Measurements from ENCODE around the gene PTPRA. TPM values are rescaled to one million over a fixed set of nuclear protein-coding genes. Genes with fewer than 3 reads are reported as not detected.
"Not testable (repeated sequence)": the region's sequence is repeated elsewhere in the genome, so short reads cannot be mapped to it uniquely, and the experiment has no call there.

PTPRA gene
- total RNA-seq, 1 donor from 2014 or later, result 50.1 TPM

DNA sequence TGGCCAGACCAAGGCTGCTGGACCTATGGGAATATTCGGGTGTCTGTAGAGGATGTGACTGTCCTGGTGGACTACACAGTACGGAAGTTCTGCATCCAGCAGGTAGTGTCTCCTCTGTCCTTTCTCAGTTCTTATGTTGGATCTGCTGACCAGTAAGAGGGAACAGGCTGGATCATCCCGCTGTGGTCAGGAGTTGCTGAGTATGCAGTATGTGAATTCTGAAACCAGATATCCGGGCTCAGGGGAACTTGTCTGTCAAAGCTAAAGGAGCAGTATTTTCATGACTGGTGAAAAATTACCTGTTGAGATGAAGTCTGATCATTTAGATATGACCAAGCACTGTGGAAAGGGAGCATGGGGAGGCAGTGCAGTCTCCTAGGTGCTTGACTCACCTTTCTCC lies 148.0 kb downstream of the PTPRA start:
- Histone ChIP-seq H3K9me3 (ENCODE audit: insufficient read depth, low read depth, low read length) (no peaks in the 10 kb centered on the region), H3K9ac (ENCODE audit: low read length) (no peak overlapping the region), H2AFZ (ENCODE audit: low read depth, low read length) (no peak overlapping the region), H3K27me3 (ENCODE audit: insufficient read depth, low read length) (no peaks in the 10 kb centered on the region), H3K27ac (ENCODE audit: low read depth, low read length) (no peak overlapping the region), H4K20me1 (ENCODE audit: insufficient read depth, low read length) (no peaks in the 10 kb centered on the region), H3K4me1 (ENCODE audit: insufficient read depth, low read length) (no peaks in the 10 kb centered on the region), H3K79me2 (ENCODE audit: insufficient read depth, low read length) (no peaks in the 10 kb centered on the region), H3K4me2 (ENCODE audit: low read length) (no peak overlapping the region), H3K36me3 (ENCODE audit: insufficient read depth, low read length) (peaks cover 14% of the 10 kb centered on the region), H3K4me3 (ENCODE audit: insufficient read depth, low read depth, low read length) (no peak overlapping the region)
- DNase-seq (ENCODE audit: low read depth) (no peak), FAIRE-seq (no peak)
- H3K4me3 Mint-ChIP-seq (ENCODE audit: unreplicated experiment), result no peak overlapping the region
- no peaks in the 10 kb centered on the region for H3K27me3 Mint-ChIP-seq (ENCODE audit: low read depth, unreplicated experiment)
- no peak overlapping the region for H3K27ac Mint-ChIP-seq (ENCODE audit: unreplicated experiment)
- H3K9me3 Mint-ChIP-seq (ENCODE audit: unreplicated experiment), result peaks cover 3% of the 10 kb centered on the region
- H3K36me3 Mint-ChIP-seq (ENCODE audit: low read depth, unreplicated experiment), result peaks cover 37% of the 10 kb centered on the region
- peaks cover 2% of the 10 kb centered on the region for H3K4me1 Mint-ChIP-seq (ENCODE audit: low read depth, unreplicated experiment)
- TF ChIP-seq, protein P1, sequence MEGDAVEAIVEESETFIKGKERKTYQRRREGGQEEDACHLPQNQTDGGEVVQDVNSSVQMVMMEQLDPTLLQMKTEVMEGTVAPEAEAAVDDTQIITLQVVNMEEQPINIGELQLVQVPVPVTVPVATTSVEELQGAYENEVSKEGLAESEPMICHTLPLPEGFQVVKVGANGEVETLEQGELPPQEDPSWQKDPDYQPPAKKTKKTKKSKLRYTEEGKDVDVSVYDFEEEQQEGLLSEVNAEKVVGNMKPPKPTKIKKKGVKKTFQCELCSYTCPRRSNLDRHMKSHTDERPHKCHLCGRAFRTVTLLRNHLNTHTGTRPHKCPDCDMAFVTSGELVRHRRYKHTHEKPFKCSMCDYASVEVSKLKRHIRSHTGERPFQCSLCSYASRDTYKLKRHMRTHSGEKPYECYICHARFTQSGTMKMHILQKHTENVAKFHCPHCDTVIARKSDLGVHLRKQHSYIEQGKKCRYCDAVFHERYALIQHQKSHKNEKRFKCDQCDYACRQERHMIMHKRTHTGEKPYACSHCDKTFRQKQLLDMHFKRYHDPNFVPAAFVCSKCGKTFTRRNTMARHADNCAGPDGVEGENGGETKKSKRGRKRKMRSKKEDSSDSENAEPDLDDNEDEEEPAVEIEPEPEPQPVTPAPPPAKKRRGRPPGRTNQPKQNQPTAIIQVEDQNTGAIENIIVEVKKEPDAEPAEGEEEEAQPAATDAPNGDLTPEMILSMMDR (IDR thresholded peaks at IDR 0.05; ENCODE audit: insufficient read depth, low read depth, low read length), result no peak
- TF ChIP-seq EZH2 (IDR thresholded peaks at IDR 0.05; ENCODE audit: insufficient read depth, low read length), result no peak

DNA sequence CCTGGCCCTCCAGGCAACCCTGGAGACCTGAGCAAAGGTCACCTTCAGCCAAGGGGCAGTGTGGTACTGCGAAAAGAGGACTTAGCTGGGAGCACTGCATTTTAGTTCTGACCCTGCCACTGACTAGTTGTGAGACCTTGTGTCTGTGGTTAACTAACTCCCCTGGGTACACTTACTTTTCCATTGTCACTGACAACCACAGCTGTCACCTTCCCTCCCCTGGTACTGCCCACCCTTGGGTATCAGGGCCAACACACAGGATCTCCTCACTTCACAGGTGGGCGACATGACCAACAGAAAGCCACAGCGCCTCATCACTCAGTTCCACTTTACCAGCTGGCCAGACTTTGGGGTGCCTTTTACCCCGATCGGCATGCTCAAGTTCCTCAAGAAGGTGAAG lies 148.5 kb downstream of the PTPRA start:
- Histone ChIP-seq H3K4me2 (ENCODE audit: low read length) (no peak overlapping the region), H3K27ac (ENCODE audit: low read depth, low read length) (no peak overlapping the region), H3K9ac (ENCODE audit: low read length) (no peak overlapping the region), H4K20me1 (ENCODE audit: insufficient read depth, low read length) (no peaks in the 10 kb centered on the region), H2AFZ (ENCODE audit: low read depth, low read length) (no peak overlapping the region), H3K4me1 (ENCODE audit: insufficient read depth, low read length) (no peaks in the 10 kb centered on the region), H3K27me3 (ENCODE audit: insufficient read depth, low read length) (no peaks in the 10 kb centered on the region), H3K4me3 (ENCODE audit: insufficient read depth, low read depth, low read length) (no peak overlapping the region), H3K79me2 (ENCODE audit: insufficient read depth, low read length) (no peaks in the 10 kb centered on the region), H3K36me3 (ENCODE audit: insufficient read depth, low read length) (peaks cover 18% of the 10 kb centered on the region), H3K9me3 (ENCODE audit: insufficient read depth, low read depth, low read length) (no peaks in the 10 kb centered on the region)
- no peak for TF ChIP-seq EZH2 (IDR thresholded peaks at IDR 0.05; ENCODE audit: insufficient read depth, low read length)
- TF ChIP-seq, protein P1 (IDR thresholded peaks at IDR 0.05; ENCODE audit: insufficient read depth, low read depth, low read length), result no peak
- Mint-ChIP-seq H3K9me3 (ENCODE audit: unreplicated experiment) (peaks cover 3% of the 10 kb centered on the region), H3K4me1 (ENCODE audit: low read depth, unreplicated experiment) (peaks cover 2% of the 10 kb centered on the region), H3K36me3 (ENCODE audit: low read depth, unreplicated experiment) (peaks cover 41% of the 10 kb centered on the region), H3K27ac (ENCODE audit: unreplicated experiment) (no peak overlapping the region), H3K27me3 (ENCODE audit: low read depth, unreplicated experiment) (no peaks in the 10 kb centered on the region), H3K4me3 (ENCODE audit: unreplicated experiment) (no peak overlapping the region)
- DNase-seq (ENCODE audit: low read depth) (no peak), FAIRE-seq (no peak)

DNA sequence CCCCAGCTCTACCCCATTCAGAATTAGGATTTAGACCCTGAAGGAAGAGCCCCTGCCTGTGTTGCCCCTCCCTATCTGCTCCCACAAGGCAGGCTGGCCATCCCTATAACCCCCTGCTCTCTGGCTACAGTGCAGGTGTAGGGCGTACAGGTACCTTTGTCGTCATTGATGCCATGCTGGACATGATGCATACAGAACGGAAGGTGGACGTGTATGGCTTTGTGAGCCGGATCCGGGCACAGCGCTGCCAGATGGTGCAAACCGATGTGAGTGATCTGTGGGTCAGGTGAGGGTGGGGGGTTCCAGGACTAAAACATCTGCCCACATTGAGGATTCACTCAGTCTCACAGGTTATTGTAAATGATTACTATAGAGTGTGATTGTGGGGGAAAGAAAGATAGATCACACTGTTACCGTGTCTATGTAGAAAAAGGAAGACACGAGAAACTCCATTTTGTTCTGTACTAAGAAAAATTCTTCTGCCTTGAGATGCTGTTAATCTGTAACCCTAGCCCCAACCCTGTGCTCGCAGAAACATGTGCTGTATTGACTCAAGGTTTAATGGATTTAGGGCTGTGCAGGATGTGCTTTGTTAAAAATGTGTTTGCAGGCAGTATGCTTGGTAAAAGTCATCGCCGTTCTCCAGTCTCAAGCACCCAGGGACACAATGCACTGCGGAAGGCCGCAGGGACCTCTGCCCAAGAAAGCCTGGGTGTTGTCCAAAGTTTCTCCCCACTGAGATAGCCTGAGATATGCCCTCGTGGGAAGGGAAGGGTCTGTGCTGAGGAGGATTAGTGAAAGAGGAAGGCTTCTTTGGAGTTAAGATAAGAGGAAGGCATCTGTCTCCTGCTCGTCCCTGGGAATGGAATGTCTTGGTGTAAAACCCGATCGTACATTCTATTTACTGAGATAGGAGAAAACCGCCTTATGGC lies 149.5 kb downstream of the PTPRA start:
- not testable (repeated sequence) for H3K9ac ChIP-seq (ENCODE audit: low read length); H3K27me3 ChIP-seq (ENCODE audit: insufficient read depth, low read length); H4K20me1 ChIP-seq (ENCODE audit: insufficient read depth, low read length); H3K27ac Mint-ChIP-seq (ENCODE audit: unreplicated experiment); H3K4me2 ChIP-seq (ENCODE audit: low read length); DNase-seq (ENCODE audit: low read depth); FAIRE-seq; H3K9me3 ChIP-seq (ENCODE audit: insufficient read depth, low read depth, low read length); H3K79me2 ChIP-seq (ENCODE audit: insufficient read depth, low read length); H2AFZ ChIP-seq (ENCODE audit: low read depth, low read length); H3K4me3 Mint-ChIP-seq (ENCODE audit: unreplicated experiment); H3K4me1 ChIP-seq (ENCODE audit: insufficient read depth, low read length); H3K27me3 Mint-ChIP-seq (ENCODE audit: low read depth, unreplicated experiment); H3K4me1 Mint-ChIP-seq (ENCODE audit: low read depth, unreplicated experiment); H3K4me3 ChIP-seq (ENCODE audit: insufficient read depth, low read depth, low read length); H3K9me3 Mint-ChIP-seq (ENCODE audit: unreplicated experiment); H3K27ac ChIP-seq (ENCODE audit: low read depth, low read length)
- peaks cover 42% of the 10 kb centered on the region for H3K36me3 Mint-ChIP-seq (ENCODE audit: low read depth, unreplicated experiment)
- H3K36me3 ChIP-seq (ENCODE audit: insufficient read depth, low read length), result peaks cover 26% of the 10 kb centered on the region

Data from astrocyte (in vitro differentiated cells and primary cell).